ENCODE data around the gene TTC24.
"Not testable (repeated sequence)": the region's sequence is repeated elsewhere in the genome, so short reads cannot be mapped to it uniquely, and the experiment has no call there.

Gene TTC24

GRCh38 chr1:156625436-156626078, 46.0 kb downstream of the TTC24 start:
- no peak for DNase-seq (ENCODE audit: low spot score)
- no peak overlapping the region for H3K27ac ChIP-seq
- TF ChIP-seq CTCF (conservative IDR thresholded peaks at IDR 0.05; ENCODE audit: low read depth), result peak; percentile 87
- CTCF ChIA-PET, result interaction anchor here (0.7 to 2.4 kb wide), 8 partner anchors 20 to 101 kb away, joined by 3 to 19 read pairs (median 4); no protein-coding TSS in a partner anchor
- POLR2A ChIA-PET (ENCODE audit: low non-redundant PET), result no interaction called here

GRCh38 chr1:156626079-156626438, 46.5 kb downstream of the TTC24 start:
- TF ChIP-seq CTCF (conservative IDR thresholded peaks at IDR 0.05; ENCODE audit: low read depth), result peak; percentile 42

GRCh38 chr1:156627313-156627880, 47.9 kb downstream of the TTC24 start:
- no peak for DNase-seq (ENCODE audit: low spot score)
- peak; percentile 68 for TF ChIP-seq CTCF (conservative IDR thresholded peaks at IDR 0.05; ENCODE audit: low read depth)
- H3K27ac ChIP-seq, result no peak overlapping the region
- POLR2A ChIA-PET (ENCODE audit: low non-redundant PET), result no interaction called here
- CTCF ChIA-PET, result interaction anchor here (0.5 to 2.4 kb wide), 19 partner anchors 10 to 353 kb away, joined by 3 to 19 read pairs (median 4); no protein-coding TSS in a partner anchor

More at GRCh38 chr1:156626079-156626438, 46.5 kb downstream of the TTC24 start:
- no peak overlapping the region for H3K27ac ChIP-seq
- ChIA-PET POLR2A (ENCODE audit: low non-redundant PET) (no interaction called here), CTCF (interaction anchor here (0.6 to 2.4 kb wide), 4 partner anchors 32 to 264 kb away, joined by 3 to 19 read pairs (median 6); no protein-coding TSS in a partner anchor)
- DNase-seq (ENCODE audit: low spot score), result no peak

- POLR2A ChIA-PET (ENCODE audit: low non-redundant PET), result no interaction called here
- no peak overlapping the region for H3K27ac ChIP-seq
- TF ChIP-seq CTCF (conservative IDR thresholded peaks at IDR 0.05; ENCODE audit: low read depth), result no peak
- CTCF ChIA-PET, result interaction anchor here (0.6 kb wide), 1 partner anchor 96 kb away, joined by 3 read pairs; no protein-coding TSS in a partner anchor
- DNase-seq (ENCODE audit: low spot score), result no peak
Observed at GRCh38 chr1:156629823-156630449, 50.4 kb downstream of the TTC24 start.

- ChIA-PET CTCF (interaction anchor here (0.6 to 0.7 kb wide), 3 partner anchors 12 to 28 kb away, joined by 3 to 7 read pairs (median 4); no protein-coding TSS in a partner anchor), POLR2A (ENCODE audit: low non-redundant PET) (interaction anchor here (0.7 kb wide), 1 partner anchor 17 kb away, joined by 5 read pairs; no protein-coding TSS in a partner anchor)
- not testable (repeated sequence) for H3K27ac ChIP-seq; DNase-seq (ENCODE audit: low spot score)
Observed at GRCh38 chr1:156631152-156631551, 51.6 kb downstream of the TTC24 start.

- TF ChIP-seq CTCF (conservative IDR thresholded peaks at IDR 0.05; ENCODE audit: low read depth), result no peak
- no peak overlapping the region for H3K27ac ChIP-seq
- ChIA-PET POLR2A (ENCODE audit: low non-redundant PET) (no interaction called here), CTCF (no interaction called here)
- no peak for DNase-seq (ENCODE audit: low spot score)
Observed at GRCh38 chr1:156632355-156632754, 52.8 kb downstream of the TTC24 start.

Measured in RWPE1 (cell line).